AG09309 (cell line): ENCODE measurements around the gene TLE1.

ENCODE experiments used
- DNase-seq: peaks from one replicate; pipeline ENCODE4 v3.0.0-alpha.2; 2010; ENCODE audit warnings: low read depth
- H3K4me3 ChIP-seq: 2 replicates; pipeline ENCODE4 v1.5.1; 2011; ENCODE audit warnings: mild to moderate bottlenecking, low read depth, low read length, moderate library complexity; ENCODE audit not compliant: control insufficient read depth
- TF ChIP-seq, protein P1 (sequence below): IDR thresholded peaks from 2 replicates; pipeline ENCODE4 v1.5.1; 2011; ENCODE audit warnings: mild to moderate bottlenecking, low read depth, low read length, inconsistent platforms; ENCODE audit not compliant: insufficient read depth, control insufficient read depth; ENCODE audit errors: missing control alignments

The TLE1 gene

DNA sequence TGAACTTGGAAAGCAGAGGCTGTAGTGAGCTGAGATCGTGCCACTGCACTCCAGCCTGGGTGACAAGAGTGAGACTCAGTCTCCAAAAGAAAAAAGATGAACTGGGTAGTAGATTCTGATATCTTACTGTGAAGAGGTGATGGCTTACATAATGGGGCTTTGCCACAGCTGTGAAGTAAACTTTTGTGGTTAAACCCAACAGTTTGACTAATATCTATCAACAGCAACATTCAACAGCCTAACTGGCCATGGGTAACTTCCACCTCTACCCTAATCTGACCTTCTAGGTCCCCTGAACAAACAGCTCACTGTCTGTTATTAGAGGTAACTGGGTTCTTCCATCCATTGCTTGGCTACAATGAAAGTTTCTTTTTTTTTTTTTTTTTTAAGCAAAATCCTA, 52.1 kb downstream of the TLE1 start:
- H3K4me3 ChIP-seq, result no peak overlapping the region
- no peak for DNase-seq
- TF ChIP-seq, protein P1, sequence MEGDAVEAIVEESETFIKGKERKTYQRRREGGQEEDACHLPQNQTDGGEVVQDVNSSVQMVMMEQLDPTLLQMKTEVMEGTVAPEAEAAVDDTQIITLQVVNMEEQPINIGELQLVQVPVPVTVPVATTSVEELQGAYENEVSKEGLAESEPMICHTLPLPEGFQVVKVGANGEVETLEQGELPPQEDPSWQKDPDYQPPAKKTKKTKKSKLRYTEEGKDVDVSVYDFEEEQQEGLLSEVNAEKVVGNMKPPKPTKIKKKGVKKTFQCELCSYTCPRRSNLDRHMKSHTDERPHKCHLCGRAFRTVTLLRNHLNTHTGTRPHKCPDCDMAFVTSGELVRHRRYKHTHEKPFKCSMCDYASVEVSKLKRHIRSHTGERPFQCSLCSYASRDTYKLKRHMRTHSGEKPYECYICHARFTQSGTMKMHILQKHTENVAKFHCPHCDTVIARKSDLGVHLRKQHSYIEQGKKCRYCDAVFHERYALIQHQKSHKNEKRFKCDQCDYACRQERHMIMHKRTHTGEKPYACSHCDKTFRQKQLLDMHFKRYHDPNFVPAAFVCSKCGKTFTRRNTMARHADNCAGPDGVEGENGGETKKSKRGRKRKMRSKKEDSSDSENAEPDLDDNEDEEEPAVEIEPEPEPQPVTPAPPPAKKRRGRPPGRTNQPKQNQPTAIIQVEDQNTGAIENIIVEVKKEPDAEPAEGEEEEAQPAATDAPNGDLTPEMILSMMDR, result no peak

DNA sequence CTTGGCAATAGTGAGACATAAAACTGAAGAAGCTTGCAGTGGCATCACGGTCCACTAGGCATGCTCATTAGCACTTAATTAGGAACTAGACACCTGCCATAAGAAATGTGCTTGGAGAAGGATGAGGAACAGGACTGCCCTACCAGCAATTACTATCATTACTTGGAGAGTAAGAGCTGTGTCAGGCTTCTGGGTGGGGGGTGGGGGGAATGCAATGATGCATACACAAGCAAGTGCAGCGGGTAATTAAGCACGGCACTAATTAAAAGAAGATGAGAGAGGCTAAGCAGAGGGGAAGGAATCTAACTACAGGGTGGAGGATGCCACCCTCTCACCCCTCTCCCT, 53.1 kb downstream of the TLE1 start:
- no peak for DNase-seq
- TF ChIP-seq, protein P1, result no peak
- H3K4me3 ChIP-seq, result no peak overlapping the region

DNA sequence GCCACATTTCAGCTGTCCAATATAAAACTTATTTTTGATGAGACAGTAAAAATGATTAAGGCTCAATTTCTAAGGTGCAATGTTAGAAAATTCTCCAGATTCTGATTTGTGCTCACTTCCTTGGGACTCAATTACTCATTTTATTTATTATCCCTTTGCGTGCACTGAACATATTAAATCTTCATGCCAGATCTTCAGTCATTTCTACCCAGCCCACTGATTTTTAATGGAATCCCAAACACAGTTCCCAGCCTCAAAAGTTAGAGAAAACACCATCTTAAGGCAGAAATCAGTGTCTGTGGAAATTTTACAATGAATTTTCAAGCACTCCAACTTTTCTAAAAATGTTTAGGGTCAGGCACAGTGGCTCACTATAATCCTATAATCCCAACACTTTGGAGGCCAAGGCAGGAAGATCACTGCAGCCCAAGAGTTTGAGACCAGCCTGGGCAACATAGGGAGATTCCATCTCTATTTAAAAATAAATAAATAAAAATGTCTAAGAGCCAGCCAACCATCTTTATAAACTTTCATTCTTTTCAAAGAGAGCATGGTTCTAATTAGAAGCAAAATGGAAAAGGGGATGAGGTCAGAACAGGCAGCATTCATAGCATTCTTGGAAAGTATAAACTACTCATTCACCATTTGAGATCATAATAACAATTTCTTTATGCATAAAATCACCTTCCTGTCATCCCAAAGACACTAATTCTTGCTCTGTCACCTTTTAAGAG, 53.7 kb downstream of the TLE1 start:
- no peak overlapping the region for H3K4me3 ChIP-seq
- TF ChIP-seq, protein P1, result no peak
- DNase-seq, result peak; percentile 38

DNA sequence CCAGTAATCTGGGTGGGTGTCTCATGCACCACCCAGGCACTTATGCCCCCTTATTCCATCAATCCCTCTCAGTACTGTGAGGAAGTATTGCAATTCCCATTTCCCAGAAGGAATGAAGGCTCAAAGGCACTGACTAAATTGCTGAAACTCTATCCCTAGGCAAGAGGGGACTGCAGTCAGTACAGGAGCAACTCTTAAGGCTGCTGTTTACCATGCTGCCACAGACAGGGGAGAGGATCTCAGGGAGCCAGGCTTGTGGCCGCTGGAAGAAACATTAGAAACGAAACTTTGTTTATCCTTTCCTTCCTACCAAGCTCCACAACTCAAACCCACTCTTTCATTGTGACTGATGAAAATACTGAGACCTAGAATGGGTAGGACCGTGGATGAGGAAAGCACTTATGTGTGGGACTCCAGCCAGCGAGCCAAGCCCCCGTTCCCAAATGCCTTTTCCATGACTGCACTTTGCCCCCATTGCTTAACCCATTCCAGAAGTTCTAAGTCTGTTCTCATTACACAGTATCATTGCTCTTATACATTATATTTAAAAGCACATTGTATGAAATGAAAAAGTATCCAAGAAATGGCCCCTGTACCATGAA, 54.3 kb downstream of the TLE1 start:
- TF ChIP-seq, protein P1, result no peak
- H3K4me3 ChIP-seq, result no peak overlapping the region
- DNase-seq, result no peak

DNA sequence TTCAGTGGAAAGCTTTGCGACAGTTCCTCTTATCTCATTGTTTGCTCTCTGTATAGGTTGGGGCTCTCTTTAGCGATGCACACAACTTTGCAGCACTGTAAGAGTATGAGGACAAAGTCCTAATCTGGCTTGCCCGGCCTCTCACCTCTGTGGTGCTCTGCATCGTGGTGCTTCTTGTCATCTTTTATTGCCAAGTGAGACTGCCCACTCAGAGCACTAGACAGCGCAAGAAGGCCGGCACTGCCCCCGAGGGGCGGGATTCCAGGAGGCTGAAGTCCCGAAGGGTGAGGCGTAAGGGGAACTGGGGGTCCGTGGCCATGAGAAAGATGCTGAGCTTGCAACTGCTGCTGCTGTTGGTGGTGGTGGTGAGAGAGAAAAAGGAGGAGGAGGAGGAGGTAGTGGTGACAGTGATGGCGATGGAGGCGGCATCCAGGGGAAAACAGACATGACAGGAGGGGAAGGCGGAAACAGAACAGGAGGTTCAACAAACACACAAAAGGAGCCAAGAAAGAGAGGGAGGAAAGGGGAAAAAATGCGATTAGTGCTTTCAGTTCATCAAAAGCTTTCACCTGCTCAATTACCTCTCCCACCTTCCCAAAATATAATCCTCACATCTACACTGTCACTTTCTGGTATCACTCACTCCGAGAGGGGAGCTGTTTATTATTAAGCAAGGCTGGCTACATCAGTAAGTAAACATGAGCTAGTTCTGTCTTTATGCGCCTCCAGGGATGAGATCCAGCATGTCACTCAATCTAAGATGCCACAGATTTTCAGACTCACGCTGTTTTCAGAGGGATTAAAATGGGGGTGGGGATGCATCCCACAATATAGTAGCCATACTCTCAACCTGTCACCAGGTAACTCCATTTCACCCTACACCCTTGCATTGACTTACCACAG, 55.1 kb downstream of the TLE1 start:
- no peak overlapping the region for H3K4me3 ChIP-seq
- no peak for DNase-seq
- TF ChIP-seq, protein P1, result no peak

DNA sequence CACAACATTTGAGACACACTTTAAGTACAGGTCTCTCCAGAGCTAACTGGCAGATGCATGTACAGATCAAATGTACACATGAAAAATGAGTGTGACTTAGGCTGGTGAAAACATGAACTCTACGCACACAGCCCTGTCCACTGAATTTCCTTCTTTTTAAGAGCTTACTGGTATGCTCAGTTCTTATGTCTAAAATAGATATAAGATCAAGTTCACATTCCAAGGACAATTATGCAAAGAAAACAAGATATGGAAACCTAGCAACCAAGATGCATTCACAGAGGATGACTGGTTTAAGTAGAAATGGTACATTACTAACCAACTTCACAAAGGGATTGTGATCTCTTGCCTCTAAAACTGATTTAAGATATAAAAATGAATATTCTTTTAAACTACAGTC, 56.7 kb downstream of the TLE1 start:
- DNase-seq, result peak; percentile 59
- TF ChIP-seq, protein P1, result no peak
- H3K4me3 ChIP-seq, result no peak overlapping the region
